Astrocyte (in vitro differentiated cells and primary cell): ENCODE data around the gene BBX. TPM values are rescaled to one million over a fixed set of nuclear protein-coding genes. Genes with fewer than 3 reads are reported as not detected.
A peak's percentile ranks its signal among the peaks of the same experiment; 100 is the strongest.
"Not testable (repeated sequence)": the region's sequence is repeated elsewhere in the genome, so short reads cannot be mapped to it uniquely, and the experiment has no call there.

Source experiments
- DNase-seq: peaks from one replicate; pipeline ENCODE4 v3.0.0-alpha.2; 2010; ENCODE audit warnings: low read depth
- FAIRE-seq: peaks from 2 replicates; lab custom pipeline; 2011; peaks lifted over from hg19 to GRCh38; lab: Jason Lieb, UNC
- H2AFZ ChIP-seq: 2 replicates; pipeline ENCODE4 v1.6.0; 2012; ENCODE audit warnings: low read depth, low read length, inconsistent platforms
- H3K27ac ChIP-seq: 2 replicates; pipeline ENCODE4 v1.5.1; 2011; ENCODE audit warnings: low read depth, low read length, inconsistent platforms
- H3K27me3 ChIP-seq: 2 replicates; pipeline ENCODE4 v1.6.0; 2011; ENCODE audit warnings: low read length, inconsistent platforms; ENCODE audit not compliant: insufficient read depth
- H3K36me3 ChIP-seq: 2 replicates; pipeline ENCODE4 v1.5.1; 2011; ENCODE audit warnings: low read length, inconsistent platforms; ENCODE audit not compliant: insufficient read depth
- H3K4me1 ChIP-seq: 2 replicates; pipeline ENCODE4 v1.5.1; 2011; ENCODE audit warnings: low read length, inconsistent platforms; ENCODE audit not compliant: insufficient read depth
- H3K4me2 ChIP-seq: 2 replicates; pipeline ENCODE4 v1.6.0; 2012; ENCODE audit warnings: low read length, inconsistent platforms
- H3K4me3 ChIP-seq: 2 replicates; pipeline ENCODE4 v1.5.1; 2011; ENCODE audit warnings: low read depth, mild to moderate bottlenecking, low read length, inconsistent platforms; ENCODE audit not compliant: insufficient read depth
- H3K79me2 ChIP-seq: 2 replicates; pipeline ENCODE4 v1.6.0; 2012; ENCODE audit warnings: mild to moderate bottlenecking, low read length, inconsistent platforms; ENCODE audit not compliant: insufficient read depth
- H3K9ac ChIP-seq: 2 replicates; pipeline ENCODE4 v1.6.0; 2012; ENCODE audit warnings: mild to moderate bottlenecking, low read length, inconsistent platforms
- H3K9me3 ChIP-seq: 2 replicates; pipeline ENCODE4 v1.5.1; 2012; ENCODE audit warnings: low read depth, mild to moderate bottlenecking, low read length, inconsistent platforms; ENCODE audit not compliant: insufficient read depth
- H4K20me1 ChIP-seq: 2 replicates; pipeline ENCODE4 v1.6.0; 2012; ENCODE audit warnings: low read length, inconsistent platforms; ENCODE audit not compliant: insufficient read depth
- H3K27ac Mint-ChIP-seq: one replicate; pipeline ENCODE4 v1.8.0; 2021; ENCODE audit warnings: mild to moderate bottlenecking, mixed read lengths; ENCODE audit not compliant: unreplicated experiment
- H3K27me3 Mint-ChIP-seq: one replicate; pipeline ENCODE4 v1.8.0; 2021; ENCODE audit warnings: low read depth, mixed read lengths; ENCODE audit not compliant: unreplicated experiment
- H3K36me3 Mint-ChIP-seq: one replicate; pipeline ENCODE4 v1.8.0; 2021; ENCODE audit warnings: low read depth, mixed read lengths; ENCODE audit not compliant: unreplicated experiment
- H3K4me1 Mint-ChIP-seq: one replicate; pipeline ENCODE4 v1.8.0; 2021; ENCODE audit warnings: low read depth, mixed read lengths; ENCODE audit not compliant: unreplicated experiment
- H3K4me3 Mint-ChIP-seq: one replicate; pipeline ENCODE4 v1.8.0; 2021; ENCODE audit warnings: mild to moderate bottlenecking, moderate library complexity, mixed read lengths; ENCODE audit not compliant: unreplicated experiment
- H3K9me3 Mint-ChIP-seq: one replicate; pipeline ENCODE4 v1.8.0; 2021; ENCODE audit warnings: mild to moderate bottlenecking, mixed read lengths; ENCODE audit not compliant: unreplicated experiment
- EZH2 ChIP-seq: IDR thresholded peaks from 2 replicates; pipeline ENCODE4 v1.6.1; 2012; ENCODE audit warnings: mild to moderate bottlenecking, low read length, inconsistent platforms; ENCODE audit not compliant: insufficient read depth
- total RNA-seq: library from RNA; stranded (reverse); gene quantifications from 2 replicates; pipeline ENCODE4 v1.2.1, GENCODE V29; 2021
- TF ChIP-seq, protein P1 (sequence below): IDR thresholded peaks from 2 replicates; pipeline ENCODE4 v1.5.1; 2011; ENCODE audit warnings: low read depth, mild to moderate bottlenecking, inconsistent platforms, low read length, moderate library complexity; ENCODE audit not compliant: insufficient read depth

BBX gene
- total RNA-seq, 1 donor from 2014 or later = 91.6 TPM

- H3K79me2 ChIP-seq = no peaks in the 10 kb centered on the region
- FAIRE-seq (no peak), DNase-seq (no peak)
- TF ChIP-seq, protein P1, sequence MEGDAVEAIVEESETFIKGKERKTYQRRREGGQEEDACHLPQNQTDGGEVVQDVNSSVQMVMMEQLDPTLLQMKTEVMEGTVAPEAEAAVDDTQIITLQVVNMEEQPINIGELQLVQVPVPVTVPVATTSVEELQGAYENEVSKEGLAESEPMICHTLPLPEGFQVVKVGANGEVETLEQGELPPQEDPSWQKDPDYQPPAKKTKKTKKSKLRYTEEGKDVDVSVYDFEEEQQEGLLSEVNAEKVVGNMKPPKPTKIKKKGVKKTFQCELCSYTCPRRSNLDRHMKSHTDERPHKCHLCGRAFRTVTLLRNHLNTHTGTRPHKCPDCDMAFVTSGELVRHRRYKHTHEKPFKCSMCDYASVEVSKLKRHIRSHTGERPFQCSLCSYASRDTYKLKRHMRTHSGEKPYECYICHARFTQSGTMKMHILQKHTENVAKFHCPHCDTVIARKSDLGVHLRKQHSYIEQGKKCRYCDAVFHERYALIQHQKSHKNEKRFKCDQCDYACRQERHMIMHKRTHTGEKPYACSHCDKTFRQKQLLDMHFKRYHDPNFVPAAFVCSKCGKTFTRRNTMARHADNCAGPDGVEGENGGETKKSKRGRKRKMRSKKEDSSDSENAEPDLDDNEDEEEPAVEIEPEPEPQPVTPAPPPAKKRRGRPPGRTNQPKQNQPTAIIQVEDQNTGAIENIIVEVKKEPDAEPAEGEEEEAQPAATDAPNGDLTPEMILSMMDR = no peak
- no peak for TF ChIP-seq EZH2
- H3K4me3 ChIP-seq = no peak overlapping the region
- no peaks in the 10 kb centered on the region for H3K4me1 Mint-ChIP-seq
- no peak overlapping the region for H3K27ac ChIP-seq
- no peaks in the 10 kb centered on the region for H3K27me3 Mint-ChIP-seq
- no peaks in the 10 kb centered on the region for H3K9me3 ChIP-seq
- H3K4me2 ChIP-seq = peak overlapping the region; percentile 12
- no peak overlapping the region for H3K9ac ChIP-seq
- H3K9me3 Mint-ChIP-seq = no peaks in the 10 kb centered on the region
- no peak overlapping the region for H3K4me3 Mint-ChIP-seq
- no peaks in the 10 kb centered on the region for H3K36me3 Mint-ChIP-seq
- peaks cover 17% of the 10 kb centered on the region for H4K20me1 ChIP-seq
- H2AFZ ChIP-seq = no peak overlapping the region
- H3K36me3 ChIP-seq = no peaks in the 10 kb centered on the region
- no peak overlapping the region for H3K27ac Mint-ChIP-seq
- no peaks in the 10 kb centered on the region for H3K4me1 ChIP-seq
- no peaks in the 10 kb centered on the region for H3K27me3 ChIP-seq
These were observed 39.2 kb downstream of the BBX start for GRCh38 chr3:107561980-107562379.

GRCh38 chr3:107562969-107563529 lies 40.3 kb downstream of the BBX start:
- H3K36me3 ChIP-seq = no peaks in the 10 kb centered on the region
- H2AFZ ChIP-seq = no peak overlapping the region
- peaks cover 17% of the 10 kb centered on the region for H4K20me1 ChIP-seq
- H3K9me3 Mint-ChIP-seq = no peaks in the 10 kb centered on the region
- no peaks in the 10 kb centered on the region for H3K4me1 ChIP-seq
- no peaks in the 10 kb centered on the region for H3K36me3 Mint-ChIP-seq
- H3K4me3 ChIP-seq = no peak overlapping the region
- peaks cover 6% of the 10 kb centered on the region for H3K79me2 ChIP-seq
- TF ChIP-seq EZH2 = no peak
- TF ChIP-seq, protein P1 = no peak
- H3K27ac ChIP-seq = no peak overlapping the region
- no peak overlapping the region for H3K9ac ChIP-seq
- no peak for FAIRE-seq
- DNase-seq = no peak
- no peaks in the 10 kb centered on the region for H3K9me3 ChIP-seq
- H3K27me3 Mint-ChIP-seq = no peaks in the 10 kb centered on the region
- H3K4me2 ChIP-seq = no peak overlapping the region
- H3K4me3 Mint-ChIP-seq = no peak overlapping the region
- H3K27me3 ChIP-seq = no peaks in the 10 kb centered on the region
- peaks cover 5% of the 10 kb centered on the region for H3K4me1 Mint-ChIP-seq
- peak overlapping the region; percentile 22 for H3K27ac Mint-ChIP-seq

DNA sequence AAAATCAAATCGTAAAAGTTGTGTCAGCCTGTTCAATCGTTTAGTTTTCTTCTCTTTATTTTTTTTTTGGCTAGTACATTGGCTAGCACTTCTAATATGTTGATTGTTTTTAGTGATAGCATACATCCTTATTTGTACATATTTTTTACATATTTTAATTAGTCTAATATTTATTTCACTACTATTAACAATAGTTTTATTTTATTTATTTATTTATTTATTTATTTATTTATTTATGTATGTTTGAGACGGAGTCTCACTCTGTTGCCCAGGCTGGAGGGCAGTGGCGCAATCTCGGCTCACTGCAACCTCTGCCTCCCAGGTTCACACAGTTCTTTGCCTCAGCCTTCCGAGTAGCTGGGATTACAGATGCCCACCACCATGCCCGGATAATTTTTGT lies 42.5 kb downstream of the BBX start:
- H3K9me3 Mint-ChIP-seq, H3K27ac Mint-ChIP-seq, FAIRE-seq: not testable (repeated sequence)

GRCh38 chr3:107571089-107571488 lies 48.3 kb downstream of the BBX start:
- not testable (repeated sequence) for DNase-seq, H3K9me3 ChIP-seq, H3K27me3 ChIP-seq, H3K4me2 ChIP-seq, H3K4me1 ChIP-seq, H3K36me3 ChIP-seq, H3K79me2 ChIP-seq, H3K9ac ChIP-seq, H3K27ac ChIP-seq, H3K4me3 Mint-ChIP-seq, H3K9me3 Mint-ChIP-seq, H3K27me3 Mint-ChIP-seq, H3K4me3 ChIP-seq, H4K20me1 ChIP-seq, FAIRE-seq, H2AFZ ChIP-seq, H3K36me3 Mint-ChIP-seq
- Mint-ChIP-seq H3K4me1 (peaks cover 16% of the 10 kb centered on the region), H3K27ac (peak overlapping the region; percentile 28)

More for the DNA sequence above, 42.5 kb downstream of the BBX start:
- H3K9me3 ChIP-seq, H3K9ac ChIP-seq, H2AFZ ChIP-seq, H3K4me3 Mint-ChIP-seq, H3K36me3 Mint-ChIP-seq, H3K4me1 Mint-ChIP-seq, H3K4me3 ChIP-seq, H3K27me3 ChIP-seq, H3K27me3 Mint-ChIP-seq, H3K4me1 ChIP-seq, H4K20me1 ChIP-seq, H3K36me3 ChIP-seq, H3K27ac ChIP-seq, DNase-seq, H3K79me2 ChIP-seq, H3K4me2 ChIP-seq: not testable (repeated sequence)

DNA sequence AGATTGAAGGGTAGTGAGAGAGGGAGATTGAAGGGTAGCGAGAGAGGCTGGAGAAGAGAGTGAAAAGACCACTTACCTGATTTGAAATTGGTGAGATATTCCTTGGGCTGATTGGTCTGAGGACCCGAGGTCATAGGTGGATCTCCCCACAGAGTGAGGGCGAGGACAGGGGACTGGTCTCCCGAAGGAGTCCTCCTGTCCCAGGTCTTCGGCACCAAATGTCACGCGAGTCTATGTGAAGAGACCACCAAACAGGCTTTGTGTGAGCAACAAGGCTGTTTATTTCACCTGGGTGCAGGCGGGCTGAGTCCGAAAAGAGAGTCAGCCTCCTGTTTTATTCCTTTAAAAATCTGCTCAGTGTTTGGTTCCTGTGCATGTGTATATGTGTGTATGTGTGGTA lies 48.7 kb downstream of the BBX start:
- not testable (repeated sequence) for H3K36me3 Mint-ChIP-seq, H3K9me3 Mint-ChIP-seq, H4K20me1 ChIP-seq, H3K4me2 ChIP-seq, H3K27me3 ChIP-seq, H3K79me2 ChIP-seq, H3K27me3 Mint-ChIP-seq, H3K4me1 ChIP-seq, H3K9ac ChIP-seq, H3K36me3 ChIP-seq, H2AFZ ChIP-seq, FAIRE-seq, H3K4me3 ChIP-seq, H3K9me3 ChIP-seq, DNase-seq, H3K4me3 Mint-ChIP-seq, H3K27ac ChIP-seq
- Mint-ChIP-seq H3K4me1 (peaks cover 16% of the 10 kb centered on the region), H3K27ac (peak overlapping the region; percentile 28)
